GM06990 (cell line): Measurements from ENCODE around the gene SLC35B4.

ENCODE experiments used
- DNase-seq: peaks from one replicate; pipeline ENCODE4 v3.0.0-alpha.2; 2011; ENCODE audit not compliant: insufficient read length; ENCODE audit errors: extremely low read depth
- H3K27me3 ChIP-seq: replicated peaks from 2 replicates; pipeline ENCODE4 v1.6.0; 2011; ENCODE audit warnings: low read length; ENCODE audit not compliant: control insufficient read depth, insufficient read depth
- H3K36me3 ChIP-seq: 2 replicates; pipeline ENCODE4 v1.5.1; 2011; ENCODE audit warnings: low read length; ENCODE audit not compliant: control insufficient read depth, insufficient read depth
- H3K4me3 ChIP-seq: replicated peaks from 2 replicates; pipeline ENCODE4 v1.5.1; 2011; ENCODE audit warnings: low read depth, mild to moderate bottlenecking, control low read depth, low read length
- TF ChIP-seq, protein P1 (sequence below): IDR thresholded peaks from 2 replicates; pipeline ENCODE4 v1.5.1; 2011; ENCODE audit warnings: low read length, control low read depth, mild to moderate bottlenecking, inconsistent platforms; ENCODE audit not compliant: insufficient read depth, poor library complexity, severe bottlenecking

Gene SLC35B4

DNA sequence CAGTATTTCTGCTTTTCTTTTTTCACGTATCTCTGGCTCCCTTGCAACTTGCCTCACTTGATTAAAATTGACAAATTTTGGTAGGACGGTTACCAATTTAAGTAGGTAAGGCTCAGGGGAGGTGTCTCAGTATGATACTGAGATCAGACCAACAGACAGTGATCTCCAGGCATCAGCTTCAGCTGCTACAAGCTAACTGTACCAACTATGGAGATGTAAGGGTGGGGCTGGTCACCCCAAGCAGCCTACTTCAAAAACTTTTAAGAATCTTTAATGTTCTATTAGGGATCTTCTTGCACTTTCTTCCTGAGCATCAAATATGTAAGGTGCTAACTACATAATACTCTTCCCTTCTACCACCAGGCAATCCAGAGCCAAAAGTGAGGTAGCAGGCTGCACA lies 26.9 kb downstream of the SLC35B4 start:
- no peaks in the 10 kb centered on the region for H3K27me3 ChIP-seq
- TF ChIP-seq, protein P1, sequence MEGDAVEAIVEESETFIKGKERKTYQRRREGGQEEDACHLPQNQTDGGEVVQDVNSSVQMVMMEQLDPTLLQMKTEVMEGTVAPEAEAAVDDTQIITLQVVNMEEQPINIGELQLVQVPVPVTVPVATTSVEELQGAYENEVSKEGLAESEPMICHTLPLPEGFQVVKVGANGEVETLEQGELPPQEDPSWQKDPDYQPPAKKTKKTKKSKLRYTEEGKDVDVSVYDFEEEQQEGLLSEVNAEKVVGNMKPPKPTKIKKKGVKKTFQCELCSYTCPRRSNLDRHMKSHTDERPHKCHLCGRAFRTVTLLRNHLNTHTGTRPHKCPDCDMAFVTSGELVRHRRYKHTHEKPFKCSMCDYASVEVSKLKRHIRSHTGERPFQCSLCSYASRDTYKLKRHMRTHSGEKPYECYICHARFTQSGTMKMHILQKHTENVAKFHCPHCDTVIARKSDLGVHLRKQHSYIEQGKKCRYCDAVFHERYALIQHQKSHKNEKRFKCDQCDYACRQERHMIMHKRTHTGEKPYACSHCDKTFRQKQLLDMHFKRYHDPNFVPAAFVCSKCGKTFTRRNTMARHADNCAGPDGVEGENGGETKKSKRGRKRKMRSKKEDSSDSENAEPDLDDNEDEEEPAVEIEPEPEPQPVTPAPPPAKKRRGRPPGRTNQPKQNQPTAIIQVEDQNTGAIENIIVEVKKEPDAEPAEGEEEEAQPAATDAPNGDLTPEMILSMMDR: no peak
- peaks cover 3% of the 10 kb centered on the region; the same call in 1 of the 2 replicates for H3K36me3 ChIP-seq
- no peak overlapping the region for H3K4me3 ChIP-seq
- no peak for DNase-seq

DNA sequence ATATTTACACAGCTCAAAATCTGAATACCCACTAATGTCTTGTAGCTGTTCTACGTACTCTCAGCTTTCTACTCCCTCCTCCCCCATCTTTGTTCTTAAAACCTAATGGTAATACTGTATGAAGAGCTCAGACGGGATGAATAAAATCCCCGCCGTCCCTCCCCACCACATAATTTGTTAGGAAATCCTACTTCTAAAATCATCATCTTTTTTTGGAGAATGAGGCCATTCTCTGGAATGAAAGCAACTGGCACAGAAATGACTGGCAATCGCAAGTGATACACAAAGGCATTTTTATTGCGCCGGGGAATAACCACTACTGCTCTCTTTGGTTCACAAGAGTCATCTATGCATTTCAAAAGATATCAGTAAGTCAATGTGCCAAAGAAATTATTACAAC lies 27.3 kb downstream of the SLC35B4 start:
- Histone ChIP-seq H3K36me3 (peaks cover 2% of the 10 kb centered on the region; the same call in 1 of the 2 replicates), H3K27me3 (no peaks in the 10 kb centered on the region), H3K4me3 (no peak overlapping the region)
- no peak for DNase-seq
- TF ChIP-seq, protein P1: no peak

DNA sequence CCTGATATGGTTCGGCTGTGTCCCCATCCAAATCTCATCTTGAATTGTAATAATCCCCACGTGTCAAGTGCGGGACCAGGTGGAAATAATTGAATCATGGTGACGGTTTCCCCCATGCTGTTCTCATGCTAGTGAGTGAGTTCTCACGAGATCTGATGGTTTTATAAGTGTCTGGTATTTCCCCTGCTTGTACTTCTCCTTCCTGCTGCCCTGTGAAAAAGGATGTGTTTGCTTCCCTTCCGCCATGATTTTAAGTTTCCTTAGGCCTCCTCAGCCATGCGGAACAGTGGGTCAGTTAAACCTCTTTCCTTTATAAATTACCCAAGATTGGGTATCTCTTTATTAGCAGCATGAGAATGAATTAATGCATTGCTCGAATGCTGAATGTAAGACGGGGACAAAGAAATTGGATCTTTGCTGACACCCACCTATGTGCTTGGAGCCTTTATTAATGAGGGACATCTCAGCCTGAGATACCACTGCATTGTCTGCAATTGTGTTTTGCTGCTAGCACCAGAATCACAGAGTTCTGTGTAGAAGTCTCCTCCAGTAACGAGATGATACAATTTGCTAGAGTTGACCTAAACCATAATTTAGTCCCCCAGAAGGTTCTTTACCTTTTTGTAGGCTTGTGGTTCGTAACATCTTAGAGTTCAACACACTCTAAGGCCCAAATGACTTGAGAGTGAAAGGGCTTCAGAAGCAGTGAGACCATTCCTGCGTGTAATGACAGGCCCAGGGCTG lies 28.6 kb downstream of the SLC35B4 start:
- Histone ChIP-seq H3K36me3 (no peaks in the 10 kb centered on the region), H3K4me3 (no peak overlapping the region), H3K27me3 (no peaks in the 10 kb centered on the region)
- TF ChIP-seq, protein P1: no peak
- no peak for DNase-seq

DNA sequence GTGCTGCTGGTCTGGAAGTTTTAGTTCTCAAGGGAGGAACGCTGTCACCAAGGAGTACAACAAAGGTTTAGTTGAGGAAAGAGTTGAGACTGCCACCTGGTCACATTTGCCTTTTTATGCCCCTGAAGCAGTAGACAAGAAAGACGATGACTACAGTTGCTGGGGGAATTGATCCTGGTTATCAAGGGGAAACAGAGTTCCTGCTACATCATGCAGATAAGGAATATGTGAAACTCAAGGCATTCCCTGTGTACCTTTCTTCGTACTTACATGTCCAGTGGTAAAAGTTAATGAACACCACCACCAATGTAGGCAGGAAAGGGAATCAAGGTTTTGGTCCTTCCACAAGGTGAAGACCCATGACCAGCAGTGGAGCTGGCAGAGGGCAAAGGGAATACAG lies 31.8 kb downstream of the SLC35B4 start:
- no peak for DNase-seq
- TF ChIP-seq, protein P1: no peak
- Histone ChIP-seq H3K27me3 (no peaks in the 10 kb centered on the region), H3K4me3 (no peak overlapping the region), H3K36me3 (no peaks in the 10 kb centered on the region)

DNA sequence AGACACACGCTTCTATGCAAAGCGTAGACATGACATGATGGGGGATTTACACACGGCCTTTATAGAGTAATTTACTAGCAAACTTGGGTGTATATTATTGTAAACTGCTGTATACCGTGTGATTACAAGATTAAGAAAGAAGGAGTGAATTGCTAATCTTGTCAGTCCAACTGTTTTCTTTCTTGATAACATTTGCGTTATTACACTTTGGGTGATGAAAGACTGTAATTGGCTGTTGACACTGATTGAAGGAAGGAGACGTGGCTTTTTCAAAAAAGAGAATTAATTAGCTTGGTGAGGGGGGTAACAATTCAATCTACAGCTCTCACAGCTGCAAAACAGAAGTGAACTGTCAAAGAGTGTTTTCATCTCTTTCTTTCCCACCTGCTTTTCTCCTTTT lies 32.7 kb downstream of the SLC35B4 start:
- no peak for DNase-seq
- TF ChIP-seq, protein P1: no peak
- Histone ChIP-seq H3K27me3 (no peaks in the 10 kb centered on the region), H3K4me3 (no peak overlapping the region), H3K36me3 (no peaks in the 10 kb centered on the region)

DNA sequence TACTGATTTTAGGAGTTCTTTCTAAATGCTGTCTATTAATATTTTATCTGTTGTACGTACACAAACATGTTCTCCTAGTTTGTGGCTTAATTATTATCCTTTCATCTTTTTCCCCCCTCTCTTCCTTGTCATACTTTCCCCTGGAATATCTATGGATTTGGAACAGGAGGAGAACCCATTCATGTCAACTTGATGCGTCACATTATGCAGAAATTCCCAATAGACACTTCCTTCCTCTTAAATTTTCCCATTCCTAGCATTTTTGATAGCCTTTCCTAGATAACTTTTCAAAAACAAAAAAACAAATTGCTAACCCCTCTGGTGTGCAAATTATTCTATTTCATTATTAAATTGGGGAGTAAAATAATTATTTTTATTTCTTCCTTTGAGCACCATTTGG lies 36.2 kb downstream of the SLC35B4 start:
- H3K36me3 ChIP-seq: no peaks in the 10 kb centered on the region
- H3K27me3 ChIP-seq: no peaks in the 10 kb centered on the region
- TF ChIP-seq, protein P1: no peak
- DNase-seq: no peak
- H3K4me3 ChIP-seq: no peak overlapping the region
